Muscle layer of duodenum (tissue), 2 donors: ENCODE measurements around the gene EID2B.

Experiments
- H3K27ac ChIP-seq: one replicate; pipeline ENCODE4 v1.7.0; 2013; ENCODE audit warnings: mild to moderate bottlenecking, low read length
- H3K27me3 ChIP-seq: one replicate; pipeline ENCODE4 v1.7.0; 2013; ENCODE audit warnings: low read depth, mild to moderate bottlenecking, control low read depth, low read length
- H3K36me3 ChIP-seq, 2 donors: one replicate each; pipeline ENCODE4 v1.7.0; 2013; ENCODE audit warnings: low read length in 2 of 2, control low read depth in 1 of 2, mild to moderate bottlenecking in 1 of 2; ENCODE audit not compliant: insufficient read depth in 2 of 2, control insufficient read depth in 1 of 2
- H3K4me1 ChIP-seq, 2 donors: one replicate each; pipeline ENCODE4 v1.7.0; 2013; ENCODE audit warnings: low read length in 2 of 2, mild to moderate bottlenecking in 2 of 2, control low read depth in 1 of 2, moderate library complexity in 1 of 2; ENCODE audit not compliant: insufficient read depth in 2 of 2, control insufficient read depth in 1 of 2
- H3K4me3 ChIP-seq, 2 donors: one replicate each; pipeline ENCODE4 v1.7.0; 2013; ENCODE audit warnings: low read length in 2 of 2, low read depth in 1 of 2, mild to moderate bottlenecking in 1 of 2
- H3K9me3 ChIP-seq, 2 donors: one replicate each; pipeline ENCODE4 v1.7.0; 2013; ENCODE audit warnings: low read length in 2 of 2, control low read depth in 1 of 2, mild to moderate bottlenecking in 1 of 2; ENCODE audit not compliant: control insufficient read depth in 1 of 2
- donor health status: healthy.

Gene EID2B

DNA sequence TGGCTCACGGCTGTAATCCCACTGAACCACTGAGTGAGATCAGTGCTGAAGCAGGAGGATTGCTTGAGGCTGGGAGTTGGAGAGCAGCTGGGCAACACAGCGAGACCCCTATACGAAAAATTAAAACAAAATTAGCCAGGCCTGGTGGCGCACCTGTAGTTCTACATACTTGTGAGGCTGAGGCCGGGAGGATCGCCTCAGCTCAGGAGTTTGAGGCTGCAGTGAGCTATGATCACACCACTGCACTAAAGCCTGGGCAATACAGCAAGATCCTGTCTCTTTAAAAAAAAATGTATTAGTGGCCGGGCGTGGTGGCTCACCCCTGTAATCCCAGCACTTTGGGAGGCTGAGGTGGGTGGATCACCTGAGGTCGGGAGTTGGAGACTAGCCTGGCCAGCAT, 24.0 kb downstream of the EID2B start:
- H3K9me3 ChIP-seq, result peaks cover 0 to 3% of the 10 kb centered on the region in 2 donors
- peaks cover 0 to 15% of the 10 kb centered on the region in 2 donors for H3K4me1 ChIP-seq
- H3K27ac ChIP-seq, result no peak overlapping the region
- no peak overlapping the region for H3K4me3 ChIP-seq
- H3K36me3 ChIP-seq, result no peaks in the 10 kb centered on the region
- H3K27me3 ChIP-seq, result peaks cover 43% of the 10 kb centered on the region

DNA sequence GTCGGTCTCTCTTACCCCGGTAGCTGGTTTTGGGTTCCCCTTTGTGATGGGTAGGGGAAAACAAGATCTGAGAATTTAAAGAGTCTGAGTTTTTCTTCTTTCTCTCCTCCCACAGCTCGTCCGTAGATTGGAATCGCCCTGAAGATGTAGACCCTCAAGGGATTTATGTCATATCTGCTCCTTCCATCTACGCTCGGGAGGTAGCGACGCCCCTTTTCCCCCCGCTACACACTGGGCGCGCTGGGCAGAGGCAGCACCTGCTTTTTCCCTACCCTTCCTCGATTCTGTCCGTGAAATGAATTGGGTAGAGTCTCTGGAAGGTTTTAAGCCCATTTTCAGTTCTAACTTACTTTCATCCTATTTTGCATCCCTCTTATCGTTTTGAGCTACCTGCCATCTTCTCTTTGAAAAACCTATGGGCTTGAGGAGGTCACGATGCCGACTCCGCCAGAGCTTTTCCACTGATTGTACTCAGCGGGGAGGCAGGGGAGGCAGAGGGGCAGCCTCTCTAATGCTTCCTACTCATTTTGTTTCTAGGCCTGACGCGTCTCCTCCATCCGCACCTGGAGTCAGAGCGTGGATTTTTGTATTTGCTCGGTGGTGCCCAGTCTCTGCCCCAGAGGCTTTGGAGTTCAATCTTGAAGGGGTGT, 24.8 kb downstream of the EID2B start:
- Histone ChIP-seq H3K4me1 (peaks cover 0 to 15% of the 10 kb centered on the region in 2 donors), H3K9me3 (peaks cover 0 to 3% of the 10 kb centered on the region in 2 donors), H3K36me3 (no peaks in the 10 kb centered on the region), H3K4me3 (peak overlapping the region; percentile 26 to 66), H3K27me3 (peaks cover 36% of the 10 kb centered on the region), H3K27ac (no peak overlapping the region)

DNA sequence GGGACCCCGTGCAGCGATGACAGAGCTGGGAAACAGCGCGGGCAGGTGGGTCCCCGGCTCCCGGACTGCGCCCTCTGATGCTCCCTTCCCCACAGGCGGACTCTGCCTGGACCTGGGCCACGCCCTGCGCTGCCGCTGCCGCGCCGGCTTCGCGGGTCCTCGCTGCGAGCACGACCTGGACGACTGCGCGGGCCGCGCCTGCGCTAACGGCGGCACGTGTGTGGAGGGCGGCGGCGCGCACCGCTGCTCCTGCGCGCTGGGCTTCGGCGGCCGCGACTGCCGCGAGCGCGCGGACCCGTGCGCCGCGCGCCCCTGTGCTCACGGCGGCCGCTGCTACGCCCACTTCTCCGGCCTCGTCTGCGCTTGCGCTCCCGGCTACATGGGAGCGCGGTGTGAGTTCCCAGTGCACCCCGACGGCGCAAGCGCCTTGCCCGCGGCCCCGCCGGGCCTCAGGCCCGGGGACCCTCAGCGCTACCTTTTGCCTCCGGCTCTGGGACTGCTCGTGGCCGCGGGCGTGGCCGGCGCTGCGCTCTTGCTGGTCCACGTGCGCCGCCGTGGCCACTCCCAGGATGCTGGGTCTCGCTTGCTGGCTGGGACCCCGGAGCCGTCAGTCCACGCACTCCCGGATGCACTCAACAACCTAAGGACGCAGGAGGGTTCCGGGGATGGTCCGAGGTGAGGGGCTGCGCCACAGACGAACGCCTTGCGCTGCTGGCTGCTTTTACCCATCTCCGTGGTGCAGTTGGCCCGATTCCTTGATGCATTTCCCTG, 25.5 kb downstream of the EID2B start:
- H3K4me1 ChIP-seq, result peaks cover 0 to 15% of the 10 kb centered on the region in 2 donors
- no peaks in the 10 kb centered on the region for H3K36me3 ChIP-seq
- H3K9me3 ChIP-seq, result peaks cover 0 to 3% of the 10 kb centered on the region in 2 donors
- peaks cover 32% of the 10 kb centered on the region for H3K27me3 ChIP-seq
- H3K27ac ChIP-seq, result no peak overlapping the region
- peak overlapping the region; percentile 26 to 66 for H3K4me3 ChIP-seq

DNA sequence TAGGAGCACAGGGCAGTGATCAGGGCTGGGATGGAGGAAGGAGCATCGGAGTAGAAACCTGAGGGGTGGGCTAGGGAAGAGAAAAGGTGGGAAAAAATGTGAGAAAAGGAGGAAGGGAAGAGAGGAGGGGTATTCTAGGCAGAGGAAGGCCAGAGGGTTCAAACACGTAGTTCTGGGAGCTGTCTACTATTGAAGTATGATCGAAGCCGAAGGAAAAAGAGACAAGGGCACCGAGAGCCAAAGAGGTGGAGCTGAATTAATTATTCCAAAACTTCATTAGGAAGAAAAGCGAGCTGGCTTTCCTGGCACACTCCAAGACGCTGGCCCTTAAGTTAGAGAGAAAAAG, 26.1 kb downstream of the EID2B start:
- Histone ChIP-seq H3K9me3 (peaks cover 0 to 3% of the 10 kb centered on the region in 2 donors), H3K36me3 (no peaks in the 10 kb centered on the region), H3K4me1 (peaks cover 0 to 15% of the 10 kb centered on the region in 2 donors), H3K27me3 (peaks cover 32% of the 10 kb centered on the region), H3K27ac (no peak overlapping the region), H3K4me3 (peak overlapping the region in 1 of 2 donors; percentile 66)

DNA sequence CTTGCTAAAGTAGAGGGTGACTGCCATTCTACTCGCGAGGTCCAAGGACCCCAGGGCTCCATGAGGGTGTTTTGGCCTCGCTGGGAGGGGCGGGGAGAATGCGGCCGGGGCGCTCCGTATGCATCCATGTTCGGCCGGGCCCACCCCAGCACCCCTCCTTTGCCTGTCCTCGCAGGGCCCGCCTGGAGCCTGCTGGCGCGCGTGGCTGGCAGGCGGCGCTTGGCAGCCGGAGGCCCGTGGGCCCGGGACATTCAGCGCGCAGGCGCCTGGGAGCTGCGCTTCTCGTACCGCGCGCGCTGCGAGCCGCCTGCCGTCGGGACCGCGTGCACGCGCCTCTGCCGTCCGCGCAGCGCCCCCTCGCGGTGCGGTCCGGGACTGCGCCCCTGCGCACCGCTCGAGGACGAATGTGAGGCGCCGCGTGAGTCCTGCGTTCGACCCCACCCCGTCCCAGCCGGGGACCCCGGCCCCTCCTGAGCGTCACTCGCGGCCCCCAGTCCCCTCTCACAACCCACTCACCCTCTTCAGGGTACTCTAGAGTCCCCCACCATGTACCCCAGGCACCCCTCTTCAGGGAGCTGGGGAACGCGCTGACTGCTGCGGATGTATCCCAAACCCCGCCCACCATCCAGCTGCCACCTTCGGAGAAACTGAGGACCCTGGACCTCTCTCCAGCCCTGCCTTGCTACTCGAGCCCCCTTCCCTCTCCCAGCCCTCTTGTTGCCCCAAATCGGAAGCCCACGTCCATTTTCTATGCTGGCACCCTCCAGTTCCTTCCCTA, 29.8 kb downstream of the EID2B start:
- H3K4me1 ChIP-seq, result peaks cover 3 to 28% of the 10 kb centered on the region in 2 donors
- no peaks in the 10 kb centered on the region for H3K36me3 ChIP-seq
- peaks cover 45% of the 10 kb centered on the region for H3K27me3 ChIP-seq
- peak overlapping the region in 1 of 2 donors; percentile 6 for H3K4me3 ChIP-seq
- H3K9me3 ChIP-seq, result peaks cover 0 to 3% of the 10 kb centered on the region in 2 donors
- no peak overlapping the region for H3K27ac ChIP-seq

DNA sequence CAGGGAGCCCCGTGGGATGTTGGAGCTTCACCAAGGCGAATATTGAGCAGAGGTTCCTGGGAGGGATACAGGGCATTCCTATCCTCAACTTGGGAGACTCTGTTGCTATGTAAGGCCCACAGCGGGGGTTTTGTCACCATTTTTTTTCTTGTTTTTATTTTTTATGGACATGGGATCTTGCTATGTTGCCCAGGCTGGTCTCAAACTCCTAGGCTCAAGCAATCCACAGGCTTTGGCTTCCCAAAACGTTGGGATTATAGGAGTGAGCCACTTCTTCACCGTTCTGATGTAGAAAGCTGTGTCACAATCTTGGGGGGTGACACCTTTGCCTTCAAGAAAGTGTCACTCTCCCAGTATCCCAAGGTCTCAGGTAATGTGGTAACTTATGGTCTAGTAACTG, 31.3 kb downstream of the EID2B start:
- Histone ChIP-seq H3K4me1 (peaks cover 3 to 19% of the 10 kb centered on the region in 2 donors), H3K36me3 (no peaks in the 10 kb centered on the region), H3K4me3 (no peak overlapping the region), H3K9me3 (no peaks in the 10 kb centered on the region), H3K27me3 (peaks cover 40% of the 10 kb centered on the region), H3K27ac (no peak overlapping the region)

DNA sequence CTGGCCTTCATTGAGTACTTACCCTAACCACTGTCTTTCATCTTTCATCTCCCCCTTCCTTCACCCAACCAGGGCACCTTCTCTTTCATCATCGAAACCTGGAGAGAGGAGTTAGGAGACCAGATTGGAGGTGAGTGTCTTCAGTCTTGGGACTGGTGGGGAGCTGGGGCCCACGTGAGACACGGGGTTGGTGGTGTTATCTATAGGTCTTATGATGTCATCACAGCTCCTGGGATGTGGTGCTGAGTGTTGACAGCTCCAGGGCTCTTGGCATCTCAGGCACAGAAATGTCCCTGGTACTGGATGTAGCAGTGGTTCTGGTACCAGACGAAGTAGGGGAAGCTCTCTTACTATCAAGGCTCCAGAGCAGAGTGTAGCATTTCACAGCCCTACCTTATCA, 32.1 kb downstream of the EID2B start:
- Histone ChIP-seq H3K27me3 (peaks cover 38% of the 10 kb centered on the region), H3K27ac (no peak overlapping the region), H3K4me1 (peaks cover 3 to 19% of the 10 kb centered on the region in 2 donors), H3K4me3 (no peak overlapping the region), H3K36me3 (no peaks in the 10 kb centered on the region), H3K9me3 (no peaks in the 10 kb centered on the region)

DNA sequence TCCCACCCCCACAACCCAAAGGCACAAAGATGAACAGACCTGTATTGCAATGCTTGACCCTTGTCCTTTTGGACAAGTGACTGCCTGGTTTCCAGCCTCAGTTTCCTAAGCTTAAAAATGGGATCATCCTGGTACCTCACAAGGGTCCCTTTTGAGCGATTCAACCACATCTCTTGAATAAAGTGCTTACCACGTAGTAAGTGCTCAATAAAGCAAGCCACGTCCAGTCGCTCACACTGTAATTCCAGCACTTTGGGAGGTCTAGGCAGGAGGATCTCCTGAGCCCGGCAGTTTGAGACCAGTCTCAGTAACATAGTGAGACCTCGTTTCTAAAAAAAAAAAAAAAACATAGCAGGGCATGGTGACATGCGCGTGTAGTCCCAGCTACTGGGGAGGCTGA, 32.7 kb downstream of the EID2B start:
- H3K27ac ChIP-seq, result no peak overlapping the region
- no peaks in the 10 kb centered on the region for H3K9me3 ChIP-seq
- H3K27me3 ChIP-seq, result peaks cover 38% of the 10 kb centered on the region
- no peaks in the 10 kb centered on the region for H3K36me3 ChIP-seq
- peaks cover 3 to 19% of the 10 kb centered on the region in 2 donors for H3K4me1 ChIP-seq
- no peak overlapping the region for H3K4me3 ChIP-seq

DNA sequence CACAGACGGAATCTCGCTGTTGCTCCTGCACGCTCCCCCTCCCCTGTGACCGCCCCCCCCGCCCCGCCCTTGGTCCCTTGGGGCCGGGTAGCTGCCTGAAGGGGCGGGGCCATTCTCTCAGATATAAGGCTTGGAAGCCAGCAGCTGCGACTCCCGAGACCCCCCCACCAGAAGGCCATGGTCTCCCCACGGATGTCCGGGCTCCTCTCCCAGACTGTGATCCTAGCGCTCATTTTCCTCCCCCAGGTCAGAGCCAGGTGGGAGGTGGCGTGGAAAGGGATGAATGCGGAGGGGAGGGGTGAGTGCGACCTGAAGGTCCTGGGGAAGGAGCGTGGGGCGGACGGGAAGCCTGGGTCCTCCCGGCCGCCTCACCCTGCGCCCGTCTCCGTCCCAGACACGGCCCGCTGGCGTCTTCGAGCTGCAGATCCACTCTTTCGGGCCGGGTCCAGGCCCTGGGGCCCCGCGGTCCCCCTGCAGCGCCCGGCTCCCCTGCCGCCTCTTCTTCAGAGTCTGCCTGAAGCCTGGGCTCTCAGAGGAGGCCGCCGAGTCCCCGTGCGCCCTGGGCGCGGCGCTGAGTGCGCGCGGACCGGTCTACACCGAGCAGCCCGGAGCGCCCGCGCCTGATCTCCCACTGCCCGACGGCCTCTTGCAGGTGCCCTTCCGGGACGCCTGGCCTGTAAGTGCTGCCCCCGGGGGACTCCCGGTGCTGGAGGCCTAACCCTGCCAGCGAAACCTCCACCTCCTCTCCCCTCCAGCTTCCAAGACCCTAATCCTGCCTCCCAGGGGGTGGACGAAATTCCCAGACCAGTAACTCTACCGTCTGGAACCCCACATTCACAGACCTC, 33.6 kb downstream of the EID2B start, which contains the start of gene DLL3:
Gene DLL3, plus strand, starts transcription at position 150 of the 845 bp plus-strand sequence. Its CDS starts 28 bp downstream, at position 178.
- Histone ChIP-seq H3K9me3 (no peaks in the 10 kb centered on the region), H3K27ac (no peak within 1 kb of the TSS), H3K4me1 (peaks cover 3 to 19% of the 10 kb centered on the region in 2 donors), H3K36me3 (no peaks in the 10 kb centered on the region), H3K27me3 (peaks cover 31% of the 10 kb centered on the region), H3K4me3 (peak within 1 kb of the TSS; percentile 16 to 40)

DNA sequence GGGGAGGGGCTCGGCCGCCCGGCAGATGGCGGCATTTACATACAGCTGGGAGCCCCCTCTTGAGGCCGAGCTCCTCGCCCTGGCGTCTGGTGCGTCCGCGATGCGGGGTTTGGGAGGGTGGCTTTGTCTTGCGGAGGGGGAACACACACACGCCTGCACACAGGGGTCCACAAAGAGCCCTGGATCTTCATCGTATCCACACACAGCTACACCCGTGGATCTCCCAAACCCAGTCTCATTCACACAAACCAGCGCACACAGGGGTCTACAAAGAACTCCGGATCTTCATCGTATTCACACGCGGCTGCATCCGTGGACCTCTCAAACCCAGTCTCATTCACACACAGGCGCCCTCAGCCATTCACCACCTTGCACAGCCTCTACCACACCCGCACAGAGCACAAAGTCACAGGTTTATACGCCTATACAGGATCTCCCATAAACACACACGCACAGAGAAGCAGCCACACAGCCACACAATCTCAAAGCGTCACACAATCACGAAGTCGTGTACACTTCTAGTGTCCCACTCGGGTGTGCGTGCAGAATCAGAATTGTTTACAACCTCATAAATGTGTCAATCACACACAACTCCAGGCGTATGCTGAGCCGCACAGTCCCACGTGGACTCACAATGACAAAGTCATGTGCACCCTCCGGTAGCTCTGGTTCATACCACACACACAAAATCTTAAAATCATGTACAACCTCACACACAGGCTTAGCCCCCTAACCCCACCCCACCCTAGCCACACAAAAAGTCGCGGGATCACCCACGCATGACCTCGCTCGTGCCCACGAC, 34.5 kb downstream of the EID2B start:
- Histone ChIP-seq H3K27me3 (peaks cover 27% of the 10 kb centered on the region), H3K36me3 (no peaks in the 10 kb centered on the region), H3K9me3 (no peaks in the 10 kb centered on the region), H3K4me3 (peak overlapping the region; percentile 16 to 40), H3K4me1 (peaks cover 3 to 19% of the 10 kb centered on the region in 2 donors), H3K27ac (no peak overlapping the region)
